ENCODE data around the gene CD9. TPM values are rescaled to one million over a fixed set of nuclear protein-coding genes. Genes with fewer than 3 reads are reported as not detected.

Gene CD9
- total and polyA plus RNA-seq, 2 of the 8 experiments (the other 6 are each of a cell fraction or from before 2014, with no cell fraction given) = 168 to 319 TPM

- 0 out of 2 replicates have a peak overlapping the region, but pooled peaks have one; percentile 75 for H4K8ac ChIP-seq (ENCODE audit: extremely low read depth, insufficient read depth, low read length)
- ChIA-PET POLR2A (ENCODE audit: partially characterized antibody) (interaction anchor here (1.6 kb wide), 1 partner anchor 12 kb away, joined by 4 read pairs; no protein-coding TSS in a partner anchor), CTCF (ENCODE audit: partially characterized antibody) (interaction anchor here (0.8 to 1.9 kb wide), 5 partner anchors 9 to 109 kb away, joined by 3 to 7 read pairs (median 4); no protein-coding TSS in a partner anchor)
- H3K23ac ChIP-seq (ENCODE audit: insufficient read length) = no peak overlapping the region
- FAIRE-seq (no peak), DNase-seq (ENCODE audit: low read depth in 1 of 2, low spot score in 2 of 2) (no peak)
- no peak overlapping the region for H3K4me3 ChIP-seq (ENCODE audit: extremely low read depth in 1 of 4, insufficient read depth in 2 of 4, low read depth in 3 of 4, low read length in 4 of 4)
- H3K27ac ChIP-seq (ENCODE audit: low read depth, low read length) = no peak overlapping the region
- H2BK20ac ChIP-seq (ENCODE audit: low read length) = no peak overlapping the region
- no peaks in the 10 kb centered on the region for H3K36me3 ChIP-seq (ENCODE audit: control insufficient read depth in 2 of 4, insufficient read depth in 4 of 4, low read length in 3 of 4)
- 0 out of 2 replicates have a peak overlapping the region, but pooled peaks have one; percentile 42 for H3K18ac ChIP-seq (ENCODE audit: extremely low read depth, low read length)
- no peak overlapping the region for H3K9ac ChIP-seq (replicated peaks in 1 of 4; ENCODE audit: extremely low read depth in 1 of 4, low read depth in 3 of 4, low read length in 3 of 4)
- H3K4ac ChIP-seq (replicated peaks; ENCODE audit: insufficient read length, low read depth, low read length) = no peak overlapping the region
- no peak overlapping the region for H2AK5ac ChIP-seq (ENCODE audit: low read depth, low read length)
- H4K20me1 ChIP-seq (replicated peaks in 1 of 2; ENCODE audit: control insufficient read depth in 1 of 2, insufficient read depth in 2 of 2, low read length in 2 of 2) = peaks cover 0 to 2% of the 10 kb centered on the region in 2 experiments
- peaks cover 7% of the 10 kb centered on the region; the same call in 1 of the 2 replicates for H3K23me2 ChIP-seq (ENCODE audit: low read depth, low read length)
- no peaks in the 10 kb centered on the region for H3K79me2 ChIP-seq (ENCODE audit: control insufficient read depth in 1 of 2, insufficient read depth in 2 of 2, low read length in 2 of 2)
- no peak overlapping the region for H2BK5ac ChIP-seq (ENCODE audit: low read depth, low read length)
- no peak overlapping the region for H4K5ac ChIP-seq (ENCODE audit: insufficient read length, low read depth, low read length)
- peak overlapping the region; percentile 94 for H3K56ac ChIP-seq (replicated peaks; ENCODE audit: insufficient read length, low read depth, low read length)
- no peak overlapping the region for H3K14ac ChIP-seq (ENCODE audit: insufficient read length)
- peaks cover 0 to 12% (median 1%) of the 10 kb centered on the region in 4 experiments; a peak in 5 of 7 replicates for H3K4me1 ChIP-seq (replicated peaks in 1 of 4; ENCODE audit: control insufficient read depth in 3 of 4, insufficient read depth in 4 of 4, low read length in 3 of 4)
- no peak overlapping the region for H4K91ac ChIP-seq (replicated peaks; ENCODE audit: insufficient read length, low read length)
- 0 out of 2 replicates have a peak overlapping the region, but pooled peaks have one; percentile 56 for H2BK12ac ChIP-seq (ENCODE audit: low read depth, low read length)
- H3K4me2 ChIP-seq (ENCODE audit: insufficient read depth in 1 of 2, low read depth in 2 of 2, low read length in 2 of 2) = no peak overlapping the region
- H2BK120ac ChIP-seq (replicated peaks; ENCODE audit: low read depth, low read length) = no peak overlapping the region
- 84% methylated on average over 16 of the region's 17 CpGs; no CpG with 5 or more reads in 1 of the 2 experiments for WGBS, 2 experiments (ENCODE audit: extremely low coverage in 1 of 2, insufficient coverage in 1 of 2, insufficient read length in 1 of 2, insufficient replicate concordance in 2 of 2, low coverage in 1 of 2, low lambda C conversion rate in 2 of 2, missing lambda C conversion rate in 1 of 2)
- peak overlapping the region; percentile 47 for H2BK15ac ChIP-seq (ENCODE audit: low read length)
- peak overlapping the region; percentile 41; the same call in 1 of the 2 replicates for H2AFZ ChIP-seq (ENCODE audit: low read length)
- H3K79me1 ChIP-seq (ENCODE audit: low read depth, low read length) = no peaks in the 10 kb centered on the region
- no peaks in the 10 kb centered on the region for H3K27me3 ChIP-seq (replicated peaks in 1 of 4; ENCODE audit: control insufficient read depth in 3 of 4, extremely low read depth in 1 of 4, insufficient read depth in 3 of 4, low read length in 3 of 4)
- H3K9me3 ChIP-seq (ENCODE audit: insufficient read depth in 2 of 2, low read depth in 1 of 2, low read length in 1 of 2) = peaks cover 0 to 4% of the 10 kb centered on the region in 2 experiments; a peak in 1 of 4 replicates
- no peak for TF ChIP-seq SIN3A (conservative IDR thresholded peaks at IDR 0.05 in 1 of 2, IDR thresholded peaks at IDR 0.05 in 1 of 2; ENCODE audit: low read depth in 1 of 2, low read length in 2 of 2)
- TF ChIP-seq RNF2 (IDR thresholded peaks at IDR 0.05; ENCODE audit: borderline replicate concordance, low read depth, low read length, missing control alignments, poor library complexity, severe bottlenecking) = no peak
- no peak for TF ChIP-seq JUND (IDR thresholded peaks at IDR 0.05; ENCODE audit: low read length)
- TF ChIP-seq KDM1A (IDR thresholded peaks at IDR 0.05; ENCODE audit: borderline replicate concordance, low read length) = no peak
- TF ChIP-seq SAP30 (IDR thresholded peaks at IDR 0.05; ENCODE audit: insufficient read depth, insufficient replicate concordance, low read length) = no peak
- no peak for TF ChIP-seq RFX5 (IDR thresholded peaks at IDR 0.05; ENCODE audit: borderline replicate concordance, low read depth, low read length)
- TF ChIP-seq TCF12 (IDR thresholded peaks at IDR 0.05; ENCODE audit: low read depth, low read length) = no peak
- no peak for TF ChIP-seq TEAD4 (IDR thresholded peaks at IDR 0.05; ENCODE audit: low read depth, low read length)
- TF ChIP-seq RAD21 (IDR thresholded peaks at IDR 0.05 in 1 of 2, conservative IDR thresholded peaks at IDR 0.05 in 1 of 2; ENCODE audit: low read depth in 2 of 2, low read length in 2 of 2) = no peak
- no peak for TF ChIP-seq SP2 (IDR thresholded peaks at IDR 0.05; ENCODE audit: low read length)
- no peak for TF ChIP-seq CREB1 (IDR thresholded peaks at IDR 0.05)
Measured at GRCh38 chr12:6181583-6182278, 18.5 kb upstream of the CD9 start.

Data from H1 (cell line).